ENCODE results near the gene CCT3.

GRCh38 chr1:156359249-156359648 lies 21.2 kb upstream of the CCT3 start:
- TF ChIP-seq CTCF (IDR thresholded peaks at IDR 0.05; ENCODE audit: low read length) (no peak), EZH2 (optimal IDR thresholded peaks at IDR 0.05; ENCODE audit: low read depth, low read length) (no peak), EZH2phosphoT487 (IDR thresholded peaks at IDR 0.05; ENCODE audit: low read length) (no peak)

Data from MM.1S (cell line).